ENCODE measurements around the gene NOX4. TPM values are rescaled to one million over a fixed set of nuclear protein-coding genes. Genes with fewer than 3 reads are reported as not detected.

The NOX4 gene
- total and polyA plus RNA-seq, 10 of the 15 experiments (the other 5 are each of a cell fraction or from before 2014, with no cell fraction given) = not detected

DNA sequence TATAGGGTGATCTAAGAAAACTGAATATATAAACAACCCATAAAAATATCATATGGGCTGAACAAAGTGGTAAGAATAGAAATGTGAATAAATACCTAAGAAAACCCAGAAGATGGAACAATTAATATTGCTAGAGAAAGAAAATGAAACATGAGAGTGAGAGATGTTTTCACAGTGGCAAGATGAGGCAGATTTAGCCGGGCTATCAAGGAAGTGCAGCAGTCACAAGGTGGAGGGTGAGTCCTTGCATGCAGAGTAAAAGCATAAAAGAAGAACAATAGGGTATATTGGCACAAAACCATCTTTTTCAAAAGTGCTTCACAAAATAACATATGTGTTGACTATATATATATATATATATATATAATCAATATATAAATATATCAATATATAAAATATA lies 49.6 kb downstream of the NOX4 start:
- intact Hi-C loops (cut with micrococcal nuclease; ENCODE audit: unreplicated experiment) (no loop called here), in situ Hi-C loops (cut with MboI) (no loop called here)
- RAD21 ChIA-PET (ENCODE audit: unreplicated experiment) = no interaction called here
- no peak for DNase-seq (ENCODE audit: low read depth, low spot score)
- 29% methylated on average over 1 of the region's 1 CpG for whole genome bisulfite sequencing (ENCODE audit: insufficient coverage, insufficient replicate concordance, low lambda C conversion rate, missing lambda C conversion rate)
- FAIRE-seq = no peak
- CTCF ChIA-PET = no interaction called here
- Histone ChIP-seq H3K79me2 (ENCODE audit: control insufficient read depth, insufficient read depth, low read length) (no peaks in the 10 kb centered on the region), H4K20me1 (ENCODE audit: control insufficient read depth, insufficient read depth) (no peaks in the 10 kb centered on the region), H3K9me3 (replicated peaks; ENCODE audit: control insufficient read depth, insufficient read depth, low read length) (no peaks in the 10 kb centered on the region), H3K4me1 (ENCODE audit: control insufficient read depth, insufficient read depth, low read length) (no peaks in the 10 kb centered on the region), H3K4me2 (ENCODE audit: control insufficient read depth, insufficient read depth) (no peak overlapping the region), H2AFZ (ENCODE audit: control insufficient read depth, low read depth, low read length) (no peak overlapping the region), H3K27me3 (replicated peaks in 1 of 2; ENCODE audit: control insufficient read depth in 2 of 2, insufficient read depth in 2 of 2, low read length in 1 of 2) (no peaks in the 10 kb centered on the region), H3K4me3 (no peak overlapping the region), H3K27ac (ENCODE audit: control insufficient read depth, insufficient read depth) (no peak overlapping the region), H3K36me3 (ENCODE audit: control insufficient read depth in 2 of 2, insufficient read depth in 2 of 2, low read length in 1 of 2) (no peaks in the 10 kb centered on the region), H3K9ac (ENCODE audit: control insufficient read depth, insufficient read depth, low read length) (no peak overlapping the region)
- BruUV-seq (replicated peaks) = no TSS peak
- SMC1A ChIA-PET (ENCODE audit: uncharacterized antibody, unreplicated experiment) = no interaction called here
- no peak for ATAC-seq
- POLR2A ChIA-PET = no interaction called here
- TF ChIP-seq, protein P1, sequence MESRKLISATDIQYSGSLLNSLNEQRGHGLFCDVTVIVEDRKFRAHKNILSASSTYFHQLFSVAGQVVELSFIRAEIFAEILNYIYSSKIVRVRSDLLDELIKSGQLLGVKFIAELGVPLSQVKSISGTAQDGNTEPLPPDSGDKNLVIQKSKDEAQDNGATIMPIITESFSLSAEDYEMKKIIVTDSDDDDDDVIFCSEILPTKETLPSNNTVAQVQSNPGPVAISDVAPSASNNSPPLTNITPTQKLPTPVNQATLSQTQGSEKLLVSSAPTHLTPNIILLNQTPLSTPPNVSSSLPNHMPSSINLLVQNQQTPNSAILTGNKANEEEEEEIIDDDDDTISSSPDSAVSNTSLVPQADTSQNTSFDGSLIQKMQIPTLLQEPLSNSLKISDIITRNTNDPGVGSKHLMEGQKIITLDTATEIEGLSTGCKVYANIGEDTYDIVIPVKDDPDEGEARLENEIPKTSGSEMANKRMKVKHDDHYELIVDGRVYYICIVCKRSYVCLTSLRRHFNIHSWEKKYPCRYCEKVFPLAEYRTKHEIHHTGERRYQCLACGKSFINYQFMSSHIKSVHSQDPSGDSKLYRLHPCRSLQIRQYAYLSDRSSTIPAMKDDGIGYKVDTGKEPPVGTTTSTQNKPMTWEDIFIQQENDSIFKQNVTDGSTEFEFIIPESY (IDR thresholded peaks at IDR 0.05) = no peak
- TF ChIP-seq, protein P2, sequence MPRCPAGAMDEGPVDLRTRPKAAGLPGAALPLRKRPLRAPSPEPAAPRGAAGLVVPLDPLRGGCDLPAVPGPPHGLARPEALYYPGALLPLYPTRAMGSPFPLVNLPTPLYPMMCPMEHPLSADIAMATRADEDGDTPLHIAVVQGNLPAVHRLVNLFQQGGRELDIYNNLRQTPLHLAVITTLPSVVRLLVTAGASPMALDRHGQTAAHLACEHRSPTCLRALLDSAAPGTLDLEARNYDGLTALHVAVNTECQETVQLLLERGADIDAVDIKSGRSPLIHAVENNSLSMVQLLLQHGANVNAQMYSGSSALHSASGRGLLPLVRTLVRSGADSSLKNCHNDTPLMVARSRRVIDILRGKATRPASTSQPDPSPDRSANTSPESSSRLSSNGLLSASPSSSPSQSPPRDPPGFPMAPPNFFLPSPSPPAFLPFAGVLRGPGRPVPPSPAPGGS (IDR thresholded peaks at IDR 0.05; ENCODE audit: borderline replicate concordance, insufficient read depth, low read depth, low read length, poor library complexity, severe bottlenecking) = no peak
- TF ChIP-seq NR2C2 (IDR thresholded peaks at IDR 0.05; ENCODE audit: borderline replicate concordance, control insufficient read depth, insufficient read length, low read depth) = no peak
- no peak for TF ChIP-seq NR2F1 (conservative IDR thresholded peaks at IDR 0.05)
- TF ChIP-seq PML (IDR thresholded peaks at IDR 0.05; ENCODE audit: low read length) = no peak
- TF ChIP-seq WRNIP1 (IDR thresholded peaks at IDR 0.05; ENCODE audit: borderline replicate concordance, low read depth, low read length) = no peak
- no peak for TF ChIP-seq BHLHE40 (IDR thresholded peaks at IDR 0.05; ENCODE audit: borderline replicate concordance in 1 of 2, low read depth in 2 of 2, low read length in 1 of 2)
- no peak for TF ChIP-seq LARP7 (IDR thresholded peaks at IDR 0.05)
- TF ChIP-seq RB1 (IDR thresholded peaks at IDR 0.05; ENCODE audit: borderline replicate concordance) = no peak
- TF ChIP-seq PAX5 (IDR thresholded peaks at IDR 0.05; ENCODE audit: borderline replicate concordance, low read depth, low read length) = no peak
- TF ChIP-seq, protein P3, sequence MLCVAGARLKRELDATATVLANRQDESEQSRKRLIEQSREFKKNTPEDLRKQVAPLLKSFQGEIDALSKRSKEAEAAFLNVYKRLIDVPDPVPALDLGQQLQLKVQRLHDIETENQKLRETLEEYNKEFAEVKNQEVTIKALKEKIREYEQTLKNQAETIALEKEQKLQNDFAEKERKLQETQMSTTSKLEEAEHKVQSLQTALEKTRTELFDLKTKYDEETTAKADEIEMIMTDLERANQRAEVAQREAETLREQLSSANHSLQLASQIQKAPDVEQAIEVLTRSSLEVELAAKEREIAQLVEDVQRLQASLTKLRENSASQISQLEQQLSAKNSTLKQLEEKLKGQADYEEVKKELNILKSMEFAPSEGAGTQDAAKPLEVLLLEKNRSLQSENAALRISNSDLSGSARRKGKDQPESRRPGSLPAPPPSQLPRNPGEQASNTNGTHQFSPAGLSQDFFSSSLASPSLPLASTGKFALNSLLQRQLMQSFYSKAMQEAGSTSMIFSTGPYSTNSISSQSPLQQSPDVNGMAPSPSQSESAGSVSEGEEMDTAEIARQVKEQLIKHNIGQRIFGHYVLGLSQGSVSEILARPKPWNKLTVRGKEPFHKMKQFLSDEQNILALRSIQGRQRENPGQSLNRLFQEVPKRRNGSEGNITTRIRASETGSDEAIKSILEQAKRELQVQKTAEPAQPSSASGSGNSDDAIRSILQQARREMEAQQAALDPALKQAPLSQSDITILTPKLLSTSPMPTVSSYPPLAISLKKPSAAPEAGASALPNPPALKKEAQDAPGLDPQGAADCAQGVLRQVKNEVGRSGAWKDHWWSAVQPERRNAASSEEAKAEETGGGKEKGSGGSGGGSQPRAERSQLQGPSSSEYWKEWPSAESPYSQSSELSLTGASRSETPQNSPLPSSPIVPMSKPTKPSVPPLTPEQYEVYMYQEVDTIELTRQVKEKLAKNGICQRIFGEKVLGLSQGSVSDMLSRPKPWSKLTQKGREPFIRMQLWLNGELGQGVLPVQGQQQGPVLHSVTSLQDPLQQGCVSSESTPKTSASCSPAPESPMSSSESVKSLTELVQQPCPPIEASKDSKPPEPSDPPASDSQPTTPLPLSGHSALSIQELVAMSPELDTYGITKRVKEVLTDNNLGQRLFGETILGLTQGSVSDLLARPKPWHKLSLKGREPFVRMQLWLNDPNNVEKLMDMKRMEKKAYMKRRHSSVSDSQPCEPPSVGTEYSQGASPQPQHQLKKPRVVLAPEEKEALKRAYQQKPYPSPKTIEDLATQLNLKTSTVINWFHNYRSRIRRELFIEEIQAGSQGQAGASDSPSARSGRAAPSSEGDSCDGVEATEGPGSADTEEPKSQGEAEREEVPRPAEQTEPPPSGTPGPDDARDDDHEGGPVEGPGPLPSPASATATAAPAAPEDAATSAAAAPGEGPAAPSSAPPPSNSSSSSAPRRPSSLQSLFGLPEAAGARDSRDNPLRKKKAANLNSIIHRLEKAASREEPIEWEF (IDR thresholded peaks at IDR 0.05; ENCODE audit: insufficient replicate concordance, low read depth, low read length) = no peak
- no peak for TF ChIP-seq RELA (IDR thresholded peaks at IDR 0.05; ENCODE audit: borderline replicate concordance, partially characterized antibody)
- no peak for TF ChIP-seq CBX5 (IDR thresholded peaks at IDR 0.05; ENCODE audit: low read depth)

Data from GM12878 (cell line).